Measurements from ENCODE around the gene ZBTB16. TPM values are rescaled to one million over a fixed set of nuclear protein-coding genes. Genes with fewer than 3 reads are reported as not detected.

The ZBTB16 gene
- total RNA-seq, 1 donor from 2014 or later, result 17.7 TPM

DNA sequence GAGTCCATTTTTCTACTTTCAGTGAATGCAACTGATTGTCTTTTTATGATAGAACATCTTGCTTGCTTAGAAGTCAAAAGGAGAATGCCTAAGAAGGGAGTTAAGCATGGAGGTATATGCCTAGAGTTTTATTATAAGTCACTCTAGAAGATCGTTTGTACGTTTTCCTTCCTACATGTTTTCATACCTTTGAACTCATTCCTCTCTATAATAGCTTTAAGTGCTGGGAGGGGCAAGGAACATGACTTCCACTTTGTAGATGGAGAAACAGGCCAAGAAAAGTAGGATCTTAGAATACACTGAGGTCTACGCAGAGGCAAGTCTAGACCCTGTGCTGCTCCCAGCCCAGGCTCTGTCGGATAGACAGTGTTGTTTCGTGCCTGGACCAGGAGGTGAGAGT, 114.3 kb downstream of the ZBTB16 start:
- H3K4me3 Mint-ChIP-seq, result no peak overlapping the region
- peaks cover 67% of the 10 kb centered on the region for H3K4me1 Mint-ChIP-seq
- H3K27ac Mint-ChIP-seq, result no peak overlapping the region
- H3K9me3 Mint-ChIP-seq, result no peaks in the 10 kb centered on the region
- DNase-seq (ENCODE audit: low spot score), result no peak
- H3K36me3 Mint-ChIP-seq, result peaks cover 6% of the 10 kb centered on the region
- Histone ChIP-seq H3K4me2 (no peak overlapping the region), H3F3A (ENCODE audit: low read depth) (peaks cover 14% of the 10 kb centered on the region), H3K36me3 (no peaks in the 10 kb centered on the region), H3K9ac (no peak overlapping the region), H4K20me1 (ENCODE audit: low read depth) (peaks cover 22% of the 10 kb centered on the region), H3K27me3 (no peaks in the 10 kb centered on the region), H3K79me2 (ENCODE audit: low read depth) (no peaks in the 10 kb centered on the region), H3K4me3 (no peak overlapping the region), H3K9me3 (ENCODE audit: low read depth) (no peaks in the 10 kb centered on the region), H2AFZ (replicated peaks) (no peak overlapping the region), H3K4me1 (peaks cover 58% of the 10 kb centered on the region), H3K27ac (no peak overlapping the region)
- TF ChIP-seq EZH2phosphoT487 (IDR thresholded peaks at IDR 0.05), result no peak
- TF ChIP-seq, protein P1, sequence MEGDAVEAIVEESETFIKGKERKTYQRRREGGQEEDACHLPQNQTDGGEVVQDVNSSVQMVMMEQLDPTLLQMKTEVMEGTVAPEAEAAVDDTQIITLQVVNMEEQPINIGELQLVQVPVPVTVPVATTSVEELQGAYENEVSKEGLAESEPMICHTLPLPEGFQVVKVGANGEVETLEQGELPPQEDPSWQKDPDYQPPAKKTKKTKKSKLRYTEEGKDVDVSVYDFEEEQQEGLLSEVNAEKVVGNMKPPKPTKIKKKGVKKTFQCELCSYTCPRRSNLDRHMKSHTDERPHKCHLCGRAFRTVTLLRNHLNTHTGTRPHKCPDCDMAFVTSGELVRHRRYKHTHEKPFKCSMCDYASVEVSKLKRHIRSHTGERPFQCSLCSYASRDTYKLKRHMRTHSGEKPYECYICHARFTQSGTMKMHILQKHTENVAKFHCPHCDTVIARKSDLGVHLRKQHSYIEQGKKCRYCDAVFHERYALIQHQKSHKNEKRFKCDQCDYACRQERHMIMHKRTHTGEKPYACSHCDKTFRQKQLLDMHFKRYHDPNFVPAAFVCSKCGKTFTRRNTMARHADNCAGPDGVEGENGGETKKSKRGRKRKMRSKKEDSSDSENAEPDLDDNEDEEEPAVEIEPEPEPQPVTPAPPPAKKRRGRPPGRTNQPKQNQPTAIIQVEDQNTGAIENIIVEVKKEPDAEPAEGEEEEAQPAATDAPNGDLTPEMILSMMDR (IDR thresholded peaks at IDR 0.05), result no peak
- TF ChIP-seq EZH2 (IDR thresholded peaks at IDR 0.05), result no peak
- peaks cover 7% of the 10 kb centered on the region for H3K27me3 Mint-ChIP-seq (ENCODE audit: insufficient read depth, low read depth)

DNA sequence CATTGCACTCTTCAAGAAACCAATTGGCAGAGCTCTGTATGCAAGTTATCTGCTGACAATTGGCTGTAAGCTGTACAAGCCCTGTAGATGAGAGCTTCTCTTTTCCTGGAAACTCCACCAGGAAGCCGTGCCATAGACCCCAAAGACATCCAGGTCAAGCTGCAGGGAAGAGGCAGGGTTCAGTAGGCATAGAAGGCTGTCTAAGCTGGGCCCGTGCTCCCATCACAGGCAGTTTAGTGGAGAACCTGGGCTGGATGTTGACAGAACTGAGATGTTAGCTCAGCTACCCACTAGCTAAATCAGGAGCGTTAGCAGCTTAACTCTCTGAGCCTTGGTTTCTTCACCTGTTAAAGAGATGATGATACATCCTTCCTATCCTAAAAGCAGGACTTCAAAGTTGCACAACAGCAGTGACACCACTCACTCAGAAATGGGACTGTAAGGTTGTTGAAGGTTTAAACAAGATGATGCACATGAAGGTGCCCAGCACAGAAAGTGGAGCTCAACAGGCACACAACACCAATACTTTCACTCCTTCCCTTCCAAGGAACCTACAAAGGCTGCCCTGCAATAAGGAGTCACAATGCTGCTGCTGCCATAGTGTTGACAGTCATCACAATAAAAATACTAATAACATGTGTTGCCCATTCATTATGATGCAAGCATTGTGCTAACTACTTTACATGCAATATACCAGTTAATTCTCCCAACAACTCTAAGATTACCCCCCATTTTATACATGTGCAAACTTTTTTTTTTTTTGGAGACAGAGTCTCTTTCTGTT, 115.4 kb downstream of the ZBTB16 start:
- Histone ChIP-seq H3K9ac (no peak overlapping the region), H3K79me2 (ENCODE audit: low read depth) (no peaks in the 10 kb centered on the region), H3K4me3 (no peak overlapping the region), H3K4me2 (no peak overlapping the region), H3F3A (ENCODE audit: low read depth) (peaks cover 10% of the 10 kb centered on the region), H3K9me3 (ENCODE audit: low read depth) (no peaks in the 10 kb centered on the region), H3K27ac (no peak overlapping the region), H2AFZ (replicated peaks) (no peak overlapping the region), H3K27me3 (no peaks in the 10 kb centered on the region), H3K36me3 (no peaks in the 10 kb centered on the region), H4K20me1 (ENCODE audit: low read depth) (peaks cover 25% of the 10 kb centered on the region), H3K4me1 (peaks cover 64% of the 10 kb centered on the region)
- Mint-ChIP-seq H3K9me3 (no peaks in the 10 kb centered on the region), H3K4me3 (no peak overlapping the region), H3K27me3 (ENCODE audit: insufficient read depth, low read depth) (peaks cover 5% of the 10 kb centered on the region), H3K4me1 (peaks cover 67% of the 10 kb centered on the region), H3K36me3 (peaks cover 6% of the 10 kb centered on the region), H3K27ac (no peak overlapping the region)
- DNase-seq (ENCODE audit: low spot score), result no peak
- no peak for TF ChIP-seq EZH2 (IDR thresholded peaks at IDR 0.05)
- TF ChIP-seq, protein P1 (IDR thresholded peaks at IDR 0.05), result no peak
- TF ChIP-seq EZH2phosphoT487 (IDR thresholded peaks at IDR 0.05), result no peak

DNA sequence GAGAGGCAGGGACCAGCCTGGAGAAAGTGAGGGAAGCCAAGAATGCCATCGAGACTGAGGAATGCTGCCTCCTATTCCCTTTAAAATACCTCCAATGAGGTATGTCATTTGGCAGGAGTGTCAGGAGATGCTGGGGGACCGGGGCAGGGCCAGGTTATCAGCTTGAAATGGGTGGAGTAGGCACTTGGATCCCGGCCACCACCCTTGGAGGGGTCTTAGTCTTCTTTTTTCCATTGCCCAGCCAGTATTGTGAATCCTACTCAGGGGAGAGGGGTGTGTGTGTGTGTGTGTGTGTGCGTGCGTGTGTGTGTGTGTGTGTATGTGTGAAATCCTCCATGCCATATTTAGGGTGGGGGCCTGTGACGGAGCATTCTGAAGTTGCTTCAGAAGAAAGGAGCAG, 116.2 kb downstream of the ZBTB16 start:
- Mint-ChIP-seq H3K27ac (no peak overlapping the region), H3K27me3 (ENCODE audit: insufficient read depth, low read depth) (peaks cover 5% of the 10 kb centered on the region), H3K4me1 (peaks cover 66% of the 10 kb centered on the region)

More for the DNA sequence above, 116.2 kb downstream of the ZBTB16 start:
- TF ChIP-seq, protein P1 (IDR thresholded peaks at IDR 0.05), result no peak
- no peak for TF ChIP-seq EZH2 (IDR thresholded peaks at IDR 0.05)
- Mint-ChIP-seq H3K36me3 (peaks cover 8% of the 10 kb centered on the region), H3K9me3 (no peaks in the 10 kb centered on the region), H3K4me3 (no peak overlapping the region)
- peaks cover 3% of the 10 kb centered on the region for H3K79me2 ChIP-seq (ENCODE audit: low read depth)
- H4K20me1 ChIP-seq (ENCODE audit: low read depth), result peaks cover 32% of the 10 kb centered on the region
- no peak overlapping the region for H3K4me3 ChIP-seq
- H2AFZ ChIP-seq (replicated peaks), result no peak overlapping the region
- peaks cover 3% of the 10 kb centered on the region for H3F3A ChIP-seq (ENCODE audit: low read depth)
- H3K4me2 ChIP-seq, result no peak overlapping the region
- no peak overlapping the region for H3K9ac ChIP-seq
- no peaks in the 10 kb centered on the region for H3K27me3 ChIP-seq
- no peak overlapping the region for H3K27ac ChIP-seq
- no peaks in the 10 kb centered on the region for H3K36me3 ChIP-seq
- H3K4me1 ChIP-seq, result peaks cover 61% of the 10 kb centered on the region
- H3K9me3 ChIP-seq (ENCODE audit: low read depth), result no peaks in the 10 kb centered on the region
- no peak for DNase-seq (ENCODE audit: low spot score)

Data from neural progenitor cell (in vitro differentiated cells).